Adrenal gland (tissue), 5 donors: ENCODE measurements around the gene SLC39A1.

Experiments
- CTCF ChIP-seq, 6 experiments: fragments of 450-650 bp in 4 of 6; fragments of 200-600 bp in 2 of 6; sonication (generic) in 1 of 6; IDR thresholded peaks; 1 replicate in 5 of 6; 2 replicates in 1 of 6; pipeline versions ENCODE4 v1.5.1 to v1.8.0; 2016 to 2021; ENCODE audit warnings: antibody characterized with exemption in 6 of 6, mild to moderate bottlenecking in 2 of 6, moderate library complexity in 1 of 6
- POLR2A ChIP-seq, 2 donors: fragments of 450-650 bp; IDR thresholded peaks; one replicate each; pipeline ENCODE4 v1.6.1; 2017; ENCODE audit warnings: antibody characterized with exemption in 2 of 2, mild to moderate bottlenecking in 2 of 2, moderate library complexity in 1 of 2
- donor health status: DM: no; HTN: no; CAD: no.

GRCh38 chr1:153921080-153921802 is 42.1 kb downstream of the SLC39A1 start:
- no peak for TF ChIP-seq CTCF (IDR thresholded peaks at IDR 0.05)
- no peak for TF ChIP-seq POLR2A (IDR thresholded peaks at IDR 0.05)
